ENCODE results near the gene MPND. TPM values are rescaled to one million over a fixed set of nuclear protein-coding genes. Genes with fewer than 3 reads are reported as not detected.

MPND gene
- total and polyA plus RNA-seq, 11 donors, result 8.2 to 23.7 (median 19.0) TPM

DNA sequence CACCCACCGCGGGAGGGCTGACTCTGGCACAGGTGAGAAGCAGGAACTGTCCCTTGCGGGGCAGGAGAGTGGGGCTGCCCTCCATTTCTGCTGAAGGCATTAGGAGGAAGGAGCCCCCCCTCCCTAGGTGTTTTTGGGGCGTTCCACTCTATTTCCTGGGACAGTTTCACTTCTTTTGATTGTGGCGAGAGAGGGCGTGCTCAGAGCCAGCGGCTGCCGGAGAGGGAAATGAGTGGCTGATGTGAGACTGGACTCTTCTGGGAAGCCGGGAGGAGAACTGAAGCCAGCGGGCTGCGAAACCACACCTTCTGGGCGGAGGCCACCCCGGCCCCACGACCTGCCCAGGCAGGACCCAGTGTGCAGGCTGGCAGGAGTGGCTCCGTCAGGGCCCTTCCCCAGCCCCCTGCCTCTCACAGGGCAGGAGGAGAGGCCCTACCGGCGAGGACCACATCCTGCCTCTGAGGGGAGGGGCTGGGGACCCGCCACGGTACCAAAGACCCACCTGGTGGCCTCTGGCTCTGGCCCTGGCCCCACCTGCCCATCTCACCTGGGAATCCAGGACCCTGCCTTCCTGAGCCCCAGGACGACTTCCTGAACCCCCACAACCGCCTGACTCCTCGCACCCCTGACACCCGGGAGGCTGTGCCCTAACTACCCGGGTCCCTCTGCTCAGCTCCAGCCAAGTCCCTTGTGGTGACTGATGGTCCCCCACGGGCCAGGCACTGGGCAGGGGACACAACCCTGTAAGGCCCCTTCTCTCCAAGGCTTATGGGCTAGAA is 25.9 kb downstream of the MPND start:
- H3K27ac ChIP-seq, result peak overlapping the region; percentile 2 to 94 (median 75)
- whole genome bisulfite sequencing, 4 donors, result 53 to 76% (median 54%) methylated on average over 21 to 25 of the region's 25 CpGs
- intact Hi-C loops (cut with DNase I), result loop anchor here in 1 of 10 donors (2.0 kb wide), 1 partner anchor 32 kb away; the partner anchor contains the start of gene SH3GL1
- ATAC-seq (peak; percentile 19 to 57 (median 33)), DNase-seq (peak; percentile 55 to 79 (median 70))
- no peaks in the 10 kb centered on the region for H3K27me3 ChIP-seq
- TF ChIP-seq, protein P1, sequence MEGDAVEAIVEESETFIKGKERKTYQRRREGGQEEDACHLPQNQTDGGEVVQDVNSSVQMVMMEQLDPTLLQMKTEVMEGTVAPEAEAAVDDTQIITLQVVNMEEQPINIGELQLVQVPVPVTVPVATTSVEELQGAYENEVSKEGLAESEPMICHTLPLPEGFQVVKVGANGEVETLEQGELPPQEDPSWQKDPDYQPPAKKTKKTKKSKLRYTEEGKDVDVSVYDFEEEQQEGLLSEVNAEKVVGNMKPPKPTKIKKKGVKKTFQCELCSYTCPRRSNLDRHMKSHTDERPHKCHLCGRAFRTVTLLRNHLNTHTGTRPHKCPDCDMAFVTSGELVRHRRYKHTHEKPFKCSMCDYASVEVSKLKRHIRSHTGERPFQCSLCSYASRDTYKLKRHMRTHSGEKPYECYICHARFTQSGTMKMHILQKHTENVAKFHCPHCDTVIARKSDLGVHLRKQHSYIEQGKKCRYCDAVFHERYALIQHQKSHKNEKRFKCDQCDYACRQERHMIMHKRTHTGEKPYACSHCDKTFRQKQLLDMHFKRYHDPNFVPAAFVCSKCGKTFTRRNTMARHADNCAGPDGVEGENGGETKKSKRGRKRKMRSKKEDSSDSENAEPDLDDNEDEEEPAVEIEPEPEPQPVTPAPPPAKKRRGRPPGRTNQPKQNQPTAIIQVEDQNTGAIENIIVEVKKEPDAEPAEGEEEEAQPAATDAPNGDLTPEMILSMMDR (IDR thresholded peaks at IDR 0.05), result no peak
- TF ChIP-seq POLR2A (IDR thresholded peaks at IDR 0.05), result no peak
- H3K36me3 ChIP-seq, result peaks cover 0 to 35% (median 15%) of the 10 kb centered on the region in 9 donors
- peaks cover 10 to 74% (median 65%) of the 10 kb centered on the region in 12 donors for H3K4me1 ChIP-seq
- H3K9me3 ChIP-seq, result no peaks in the 10 kb centered on the region
- H3K4me3 ChIP-seq, result peak overlapping the region in 10 of 12 donors; percentile 11 to 50 (median 36)

DNA sequence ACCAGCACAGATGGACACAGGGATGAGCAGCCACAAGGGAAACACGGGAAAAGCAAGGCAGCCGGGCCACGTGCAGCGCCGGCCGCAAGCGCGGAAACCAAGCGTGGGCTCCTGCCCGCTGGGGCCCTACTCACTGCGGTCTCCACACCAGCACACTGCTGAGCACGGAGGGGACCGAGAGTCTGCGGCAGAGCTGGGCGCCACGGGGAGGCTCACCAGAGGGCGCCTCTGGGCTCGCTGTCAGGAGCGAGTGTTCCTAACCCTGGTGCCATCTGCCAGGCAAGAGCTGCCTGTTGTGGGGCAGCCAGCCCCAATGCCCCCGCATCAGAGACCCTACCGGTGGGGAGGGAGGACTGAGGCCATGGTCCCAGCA is 26.5 kb downstream of the MPND start:
- ATAC-seq (peak in 2 of 4 donors; percentile 9 to 49), DNase-seq (peak in 3 of 5 donors; percentile 51 to 83 (median 65))
- no peak for TF ChIP-seq POLR2A (IDR thresholded peaks at IDR 0.05)
- TF ChIP-seq, protein P1 (IDR thresholded peaks at IDR 0.05), result peak; percentile 16 to 62 (median 38)
- Histone ChIP-seq H3K27ac (peak overlapping the region in 11 of 12 donors; percentile 58 to 94 (median 76)), H3K27me3 (no peaks in the 10 kb centered on the region), H3K4me1 (peaks cover 16 to 79% (median 71%) of the 10 kb centered on the region in 12 donors), H3K4me3 (peak overlapping the region in 9 of 12 donors; percentile 23 to 50 (median 38)), H3K9me3 (no peaks in the 10 kb centered on the region), H3K36me3 (peaks cover 0 to 32% (median 13%) of the 10 kb centered on the region in 9 donors)
- intact Hi-C loops (cut with DNase I), result loop anchor here in 1 of 10 donors (2.0 kb wide), 1 partner anchor 31 kb away; the partner anchor contains the start of gene SH3GL1
- whole genome bisulfite sequencing, 4 donors, result 35 to 58% (median 41%) methylated on average over 6 to 21 of the region's 21 CpGs

DNA sequence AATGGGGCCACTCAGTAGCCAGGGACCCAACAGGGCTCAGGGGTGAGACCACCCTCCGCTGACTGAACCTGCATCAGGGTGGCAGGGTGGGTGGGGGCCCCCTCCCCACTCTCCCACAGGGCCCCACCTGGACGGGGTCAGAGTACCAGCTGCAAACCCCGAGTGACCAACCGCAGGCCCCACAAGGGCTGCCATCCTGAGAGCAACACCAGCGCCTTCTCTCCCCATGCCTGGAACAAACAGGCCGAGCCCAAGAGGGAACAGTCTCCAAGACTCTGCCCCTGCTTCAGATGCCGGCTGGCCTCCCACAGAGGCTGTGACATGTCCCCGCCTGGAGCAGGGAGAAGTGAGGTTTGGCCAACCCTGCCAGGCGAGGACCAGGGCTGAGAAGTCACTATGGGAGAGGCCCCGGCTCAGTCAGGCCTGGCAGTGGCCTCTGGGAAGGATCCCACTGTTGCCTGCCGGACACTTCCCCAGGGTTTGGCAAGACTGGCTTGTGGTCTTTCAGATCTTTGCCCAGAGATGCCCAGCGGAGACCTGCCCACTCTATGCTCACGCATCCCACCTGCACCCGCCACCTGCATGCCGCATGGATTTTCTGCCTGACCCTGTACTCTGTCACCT is 27.2 kb downstream of the MPND start:
- H3K27me3 ChIP-seq, result no peaks in the 10 kb centered on the region
- H3K36me3 ChIP-seq, result peaks cover 0 to 25% (median 6%) of the 10 kb centered on the region in 9 donors
- 90 to 96% (median 94%) methylated on average over 10 to 15 of the region's 15 CpGs for WGBS, 4 donors
- DNase-seq, result peak in 1 of 5 donors; percentile 15
- H3K4me3 ChIP-seq, result peak overlapping the region in 2 of 12 donors; percentile 47 to 50
- H3K9me3 ChIP-seq, result no peaks in the 10 kb centered on the region
- intact Hi-C loops (cut with DNase I), result no loop called here
- TF ChIP-seq, protein P1 (IDR thresholded peaks at IDR 0.05), result no peak
- no peak for TF ChIP-seq POLR2A (IDR thresholded peaks at IDR 0.05)
- ATAC-seq, result no peak
- peaks cover 21 to 86% (median 78%) of the 10 kb centered on the region in 12 donors for H3K4me1 ChIP-seq
- H3K27ac ChIP-seq, result peak overlapping the region in 5 of 12 donors; percentile 19 to 94 (median 74)

Measured in heart left ventricle (tissue), 16 donors.